ENCODE data around the gene GAMT.

The GAMT gene

DNA sequence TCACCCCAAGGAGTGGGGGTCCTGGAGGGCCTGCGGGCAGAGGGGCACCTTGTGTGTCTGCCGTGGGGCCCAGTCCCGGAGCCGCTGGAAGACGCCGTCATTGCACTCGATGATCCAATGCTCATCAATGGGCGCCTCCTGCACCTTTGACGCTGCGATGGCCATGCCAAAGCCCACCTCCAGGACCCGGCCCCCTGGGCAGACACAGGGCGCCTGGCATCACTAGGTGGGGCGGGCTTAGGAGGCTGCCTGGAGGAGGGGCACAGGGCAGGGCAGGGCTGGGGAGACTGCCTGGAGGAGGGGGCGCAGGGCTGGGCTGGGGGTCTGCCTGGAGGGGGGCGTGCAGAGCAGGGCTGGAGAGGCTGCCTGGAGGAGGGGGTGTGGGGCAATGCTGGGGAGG, 1.6 kb downstream of the GAMT start:
- no peak overlapping the region for H3K4me3 ChIP-seq (ENCODE audit: low read depth, low read length)
- DNase-seq (ENCODE audit: low read depth) = no peak
- TF ChIP-seq MYC (IDR thresholded peaks at IDR 0.05; ENCODE audit: low read depth, low read length) = no peak
- TF ChIP-seq, protein P1, sequence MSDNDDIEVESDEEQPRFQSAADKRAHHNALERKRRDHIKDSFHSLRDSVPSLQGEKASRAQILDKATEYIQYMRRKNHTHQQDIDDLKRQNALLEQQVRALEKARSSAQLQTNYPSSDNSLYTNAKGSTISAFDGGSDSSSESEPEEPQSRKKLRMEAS (IDR thresholded peaks at IDR 0.05; ENCODE audit: low read depth, low read length) = no peak
- TF ChIP-seq, protein P2, sequence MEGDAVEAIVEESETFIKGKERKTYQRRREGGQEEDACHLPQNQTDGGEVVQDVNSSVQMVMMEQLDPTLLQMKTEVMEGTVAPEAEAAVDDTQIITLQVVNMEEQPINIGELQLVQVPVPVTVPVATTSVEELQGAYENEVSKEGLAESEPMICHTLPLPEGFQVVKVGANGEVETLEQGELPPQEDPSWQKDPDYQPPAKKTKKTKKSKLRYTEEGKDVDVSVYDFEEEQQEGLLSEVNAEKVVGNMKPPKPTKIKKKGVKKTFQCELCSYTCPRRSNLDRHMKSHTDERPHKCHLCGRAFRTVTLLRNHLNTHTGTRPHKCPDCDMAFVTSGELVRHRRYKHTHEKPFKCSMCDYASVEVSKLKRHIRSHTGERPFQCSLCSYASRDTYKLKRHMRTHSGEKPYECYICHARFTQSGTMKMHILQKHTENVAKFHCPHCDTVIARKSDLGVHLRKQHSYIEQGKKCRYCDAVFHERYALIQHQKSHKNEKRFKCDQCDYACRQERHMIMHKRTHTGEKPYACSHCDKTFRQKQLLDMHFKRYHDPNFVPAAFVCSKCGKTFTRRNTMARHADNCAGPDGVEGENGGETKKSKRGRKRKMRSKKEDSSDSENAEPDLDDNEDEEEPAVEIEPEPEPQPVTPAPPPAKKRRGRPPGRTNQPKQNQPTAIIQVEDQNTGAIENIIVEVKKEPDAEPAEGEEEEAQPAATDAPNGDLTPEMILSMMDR (IDR thresholded peaks at IDR 0.05; ENCODE audit: low read depth, low read length) = no peak

DNA sequence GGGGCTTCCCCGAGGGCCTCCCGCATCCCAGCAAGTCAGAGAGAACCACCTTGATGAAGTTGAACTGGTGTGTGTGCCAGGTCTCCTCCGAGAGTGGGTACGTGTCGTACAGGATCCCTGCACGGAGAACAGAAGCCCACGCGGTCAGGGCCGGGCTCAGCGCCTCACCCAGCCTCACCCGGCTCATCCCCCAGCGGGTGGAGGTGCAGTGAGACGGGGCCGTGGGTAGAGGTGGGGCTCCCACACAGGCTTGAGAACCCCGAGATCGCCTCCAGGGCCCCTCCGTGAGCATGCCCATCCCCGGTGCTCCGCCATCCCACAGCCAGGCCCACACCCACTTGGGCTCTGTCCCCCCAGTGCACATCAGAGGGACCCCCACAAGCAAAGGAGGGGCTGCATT, 2.3 kb downstream of the GAMT start:
- H3K4me3 ChIP-seq (ENCODE audit: low read depth, low read length) = no peak overlapping the region
- TF ChIP-seq, protein P1 (IDR thresholded peaks at IDR 0.05; ENCODE audit: low read depth, low read length) = no peak
- TF ChIP-seq POLR2A (IDR thresholded peaks at IDR 0.05; ENCODE audit: extremely low read depth, insufficient read length) (no peak), MYC (IDR thresholded peaks at IDR 0.05; ENCODE audit: low read depth, low read length) (no peak)
- TF ChIP-seq, protein P2 (IDR thresholded peaks at IDR 0.05; ENCODE audit: low read depth, low read length) = no peak
- DNase-seq (ENCODE audit: low read depth) = no peak

DNA sequence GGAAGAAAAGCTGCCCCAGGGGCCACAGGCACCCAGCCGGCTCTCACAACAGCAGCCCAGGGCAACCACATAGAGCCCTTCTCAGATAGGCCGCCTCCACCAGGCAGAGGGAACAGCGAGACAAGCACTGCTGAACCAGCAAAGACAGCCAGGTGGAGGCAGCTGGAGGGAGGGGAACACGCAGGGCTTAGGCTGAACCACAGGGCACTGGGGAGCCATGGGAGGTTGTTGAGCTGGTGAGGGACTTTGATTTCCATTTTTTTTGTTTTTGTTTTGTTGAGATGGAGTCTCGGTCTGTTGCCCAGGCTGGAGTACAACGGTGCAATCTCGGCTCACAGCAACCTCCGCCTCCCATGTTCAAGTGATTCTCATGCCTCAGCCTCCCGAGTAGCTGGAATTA, 3.5 kb downstream of the GAMT start:
- H3K4me3 ChIP-seq (ENCODE audit: low read depth, low read length) = no peak overlapping the region
- TF ChIP-seq POLR2A (IDR thresholded peaks at IDR 0.05; ENCODE audit: extremely low read depth, insufficient read length) (no peak), MYC (IDR thresholded peaks at IDR 0.05; ENCODE audit: low read depth, low read length) (no peak)
- TF ChIP-seq, protein P2 (IDR thresholded peaks at IDR 0.05; ENCODE audit: low read depth, low read length) = no peak
- TF ChIP-seq, protein P1 (IDR thresholded peaks at IDR 0.05; ENCODE audit: low read depth, low read length) = no peak
- peak; percentile 24 for DNase-seq (ENCODE audit: low read depth)

DNA sequence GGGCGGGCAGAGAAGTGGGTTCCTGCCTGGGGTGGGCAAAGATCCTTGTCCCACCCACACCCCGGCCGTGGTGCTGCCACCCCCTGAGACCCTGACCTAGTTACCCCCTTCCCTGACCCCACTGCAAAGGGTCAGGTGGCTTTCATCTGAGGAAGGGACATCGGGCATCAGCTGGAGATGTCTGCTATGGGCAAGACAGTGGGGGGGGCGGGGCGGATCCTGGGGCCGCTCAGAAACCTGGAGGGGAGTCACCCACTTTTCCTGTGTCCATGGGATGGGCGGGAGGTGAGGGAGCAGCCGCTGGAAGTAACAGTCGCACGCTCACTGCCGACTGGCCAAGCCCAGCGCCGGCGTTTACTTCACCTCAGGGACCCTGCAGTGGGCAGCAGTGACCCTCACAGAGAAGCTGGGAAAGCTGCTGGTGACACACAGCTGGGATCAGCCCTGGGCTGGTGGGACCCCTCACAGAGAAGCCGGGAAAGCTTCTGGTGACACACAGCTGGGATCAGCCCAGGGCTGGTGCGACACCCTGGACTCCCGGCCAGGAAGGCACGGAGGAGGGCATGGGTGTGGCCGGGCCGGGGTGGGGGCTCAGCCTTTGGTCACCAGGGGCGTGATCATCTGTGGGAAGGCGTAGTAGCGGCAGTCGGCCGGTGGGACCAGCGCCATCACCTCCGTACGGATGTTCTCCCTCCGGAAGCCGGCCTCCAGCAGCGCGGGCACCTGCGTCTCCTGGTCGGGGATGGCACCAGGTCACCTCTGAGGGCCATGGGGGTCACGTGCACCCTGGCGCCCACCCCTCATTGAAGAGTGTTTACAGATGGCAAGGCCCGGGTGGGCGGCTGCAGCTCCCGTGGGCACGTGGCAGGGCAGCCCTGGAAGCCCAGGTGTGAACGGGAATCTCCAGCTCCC, 4.3 kb downstream of the GAMT start:
- TF ChIP-seq, protein P1 (IDR thresholded peaks at IDR 0.05; ENCODE audit: low read depth, low read length) = no peak
- TF ChIP-seq, protein P2 (IDR thresholded peaks at IDR 0.05; ENCODE audit: low read depth, low read length) = no peak
- TF ChIP-seq POLR2A (IDR thresholded peaks at IDR 0.05; ENCODE audit: extremely low read depth, insufficient read length) = no peak
- TF ChIP-seq MYC (IDR thresholded peaks at IDR 0.05; ENCODE audit: low read depth, low read length) = no peak
- no peak overlapping the region for H3K4me3 ChIP-seq (ENCODE audit: low read depth, low read length)
- DNase-seq (ENCODE audit: low read depth) = no peak

DNA sequence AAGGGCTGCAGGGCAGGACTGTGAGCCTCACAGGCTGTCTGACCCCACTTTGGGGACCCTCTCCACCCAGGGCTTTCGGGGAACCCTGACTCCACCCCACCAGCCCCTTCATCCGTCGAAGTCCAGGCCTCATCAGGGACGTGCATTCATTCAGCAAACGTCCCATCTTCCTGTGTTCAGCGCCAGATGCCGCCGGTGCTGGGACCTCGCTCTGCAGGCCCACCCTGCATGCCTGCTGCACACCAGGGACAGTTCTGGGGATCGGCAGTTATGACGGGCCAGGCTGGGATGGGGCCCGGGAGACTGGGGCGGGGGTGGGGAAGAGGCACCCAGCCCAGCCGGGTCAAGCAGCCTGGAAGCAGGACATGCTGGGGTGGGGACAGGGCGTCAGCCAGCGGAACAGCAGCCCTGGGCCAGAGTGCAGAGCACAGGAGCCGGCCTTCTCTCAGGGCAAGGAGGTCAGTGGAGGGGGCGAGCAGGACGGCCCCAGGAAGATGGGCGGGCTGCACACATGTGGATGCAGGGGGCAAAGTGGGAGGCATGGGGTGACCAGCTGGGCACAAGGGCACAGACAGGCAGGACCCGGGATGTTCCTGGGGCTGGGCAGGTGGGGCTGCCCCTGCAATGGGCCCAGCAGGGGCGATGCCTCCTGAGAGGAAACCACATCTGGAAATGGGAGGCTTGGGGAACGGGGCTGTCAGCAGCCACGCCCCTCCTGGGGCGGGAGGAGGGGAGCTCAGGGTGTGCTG, 5.1 kb downstream of the GAMT start:
- no peak for DNase-seq (ENCODE audit: low read depth)
- no peak overlapping the region for H3K4me3 ChIP-seq (ENCODE audit: low read depth, low read length)
- TF ChIP-seq, protein P2 (IDR thresholded peaks at IDR 0.05; ENCODE audit: low read depth, low read length) = no peak
- TF ChIP-seq, protein P1 (IDR thresholded peaks at IDR 0.05; ENCODE audit: low read depth, low read length) = no peak
- TF ChIP-seq POLR2A (IDR thresholded peaks at IDR 0.05; ENCODE audit: extremely low read depth, insufficient read length) (no peak), MYC (IDR thresholded peaks at IDR 0.05; ENCODE audit: low read depth, low read length) (no peak)

Data from NB4 (cell line).